Upper lobe of left lung (tissue), 4 donors: ENCODE measurements around the gene CCDC92.

Experiments
- CTCF ChIP-seq, 6 experiments: fragments of 450-650 bp in 4 of 6; fragments of 200-600 bp in 2 of 6; sonication (generic) in 2 of 6; IDR thresholded peaks; one replicate each; pipeline ENCODE4 v1.5.1; 2016 to 2019; ENCODE audit warnings: antibody characterized with exemption in 6 of 6
- EP300 ChIP-seq, 4 donors: sonication (generic); formaldehyde crosslinking; IDR thresholded peaks; one replicate each; pipeline ENCODE4 v1.5.1; 2017; ENCODE audit warnings: antibody characterized with exemption in 4 of 4, control low read depth in 2 of 4
- POLR2A ChIP-seq, 4 donors: fragments of 450-650 bp; IDR thresholded peaks; one replicate each; pipeline ENCODE4 v1.5.1; 2016 to 2017; ENCODE audit warnings: antibody characterized with exemption in 4 of 4, mild to moderate bottlenecking in 2 of 4

- TF ChIP-seq CTCF (IDR thresholded peaks at IDR 0.05) = no peak
- TF ChIP-seq POLR2A (IDR thresholded peaks at IDR 0.05) = no peak
- no peak for TF ChIP-seq EP300 (IDR thresholded peaks at IDR 0.05)
These were observed 30.9 kb downstream of the CCDC92 start for GRCh38 chr12:123941624-123942237.
